Stomach (tissue), 9 donors: ENCODE data around the gene IFI27L1. TPM values are rescaled to one million over a fixed set of nuclear protein-coding genes. Genes with fewer than 3 reads are reported as not detected.

ENCODE experiments used
- DNase-seq, 2 donors: peaks; one replicate each; pipeline versions ENCODE4 v3.0.0 to v3.0.0-alpha.2; 2013 to 2019
- H3K27ac ChIP-seq, 5 donors: fragments of 200-600 bp in 4 of 5; sonication (generic) in 4 of 5; one replicate each; pipeline ENCODE4 v1.5.1; 2013 to 2019; ENCODE audit warnings: mild to moderate bottlenecking in 1 of 5, moderate library complexity in 1 of 5
- H3K27me3 ChIP-seq, 3 donors: fragments of 200-600 bp; sonication (generic); one replicate each; pipeline ENCODE4 v1.5.1; 2017 to 2019; ENCODE audit warnings: mixed run types in 1 of 3
- H3K36me3 ChIP-seq, 4 donors: fragments of 200-600 bp; sonication (generic); 1 replicate in 3 of 4; 2 replicates in 1 of 4; pipeline ENCODE4 v1.5.1; 2016 to 2019
- H3K4me1 ChIP-seq, 4 donors: fragments of 200-600 bp; sonication (generic); one replicate each; pipeline ENCODE4 v1.5.1; 2016 to 2019
- H3K4me3 ChIP-seq, 4 donors: fragments of 200-600 bp; sonication (generic) in 3 of 4; one replicate each; pipeline ENCODE4 v1.5.1; 2016 to 2019; ENCODE audit warnings: mild to moderate bottlenecking in 1 of 4
- H3K9me3 ChIP-seq, 4 donors: fragments of 200-600 bp; sonication (generic); one replicate each; pipeline ENCODE4 v1.5.1; 2016 to 2019
- CTCF ChIP-seq, 7 experiments: fragments of 450-650 bp in 4 of 7; fragments of 200-600 bp in 3 of 7; sonication (generic) in 3 of 7; IDR thresholded peaks; one replicate each; pipeline ENCODE4 v1.5.1; 2016 to 2019; ENCODE audit warnings: antibody characterized with exemption in 7 of 7, control low read depth in 2 of 7, mild to moderate bottlenecking in 1 of 7
- EP300 ChIP-seq: sonication (generic); formaldehyde crosslinking; IDR thresholded peaks from one replicate; pipeline ENCODE4 v1.6.1; 2017; ENCODE audit warnings: antibody characterized with exemption
- POLR2A ChIP-seq, 4 donors: fragments of 450-650 bp; IDR thresholded peaks; one replicate each; pipeline ENCODE4 v1.6.1; 2016; ENCODE audit warnings: antibody characterized with exemption in 4 of 4, control low read depth in 2 of 4, mild to moderate bottlenecking in 1 of 4, moderate library complexity in 1 of 4
- POLR2AphosphoS5 ChIP-seq, 3 donors: sonication (generic); formaldehyde crosslinking; IDR thresholded peaks; one replicate each; pipeline ENCODE4 v1.6.1; 2016; ENCODE audit warnings: antibody characterized with exemption in 3 of 3
- WGBS, 5 donors: extraction: QIAGEN DNeasy Blood & Tissue Kit in 3 of 5; methylation state at CpG; one replicate each; pipeline versions ENCODE4 v1.1.5 to v1.1.7; 2013 to 2018; 5-methylcytosine and 5-hydroxymethylcytosine counted together
- intact Hi-C: fragments of 100-400 bp; cut with DNase I; formaldehyde crosslinking; loops from one replicate; pipeline ENCODE4 v1.15.1; 2023; ENCODE audit warnings: low total_unique reads
- polyA plus RNA-seq, 3 donors: library from polyadenylated mRNA; stranded (reverse); fragments of 200-250 nt; gene quantifications; one replicate each; pipeline ENCODE4 v1.2.3, GENCODE V29; 2013
- total RNA-seq, 5 donors: library from RNA; depleted of rRNA; stranded (reverse); fragments of >200 nt; gene quantifications; one replicate each; pipeline versions ENCODE4 v1.1.0 to v1.2.3, GENCODE V29; 2014 to 2016
- donor health status: healthy with polysubstance abuse.
- donor health status: Bipolar disorder and iron deficiency.
- donor health status: healthy.

Gene IFI27L1
- total and polyA plus RNA-seq, 8 donors = 1.6 to 33.7 (median 15.1) TPM; not detected in 1

- Histone ChIP-seq H3K4me3 (no peak overlapping the region), H3K27ac (no peak overlapping the region), H3K4me1 (peaks cover 12 to 17% (median 14%) of the 10 kb centered on the region in 4 donors), H3K27me3 (no peaks in the 10 kb centered on the region), H3K36me3 (peaks cover 0 to 6% (median 0%) of the 10 kb centered on the region in 4 donors), H3K9me3 (no peaks in the 10 kb centered on the region)
- no peak for DNase-seq
- 81 to 93% (median 87%) methylated on average over 8 to 9 of the region's 9 CpGs for WGBS, 5 donors
- intact Hi-C loops = no loop called here
- TF ChIP-seq EP300 (no peak), POLR2A (IDR thresholded peaks at IDR 0.05) (no peak), CTCF (IDR thresholded peaks at IDR 0.05) (no peak), POLR2AphosphoS5 (IDR thresholded peaks at IDR 0.05) (no peak)
These were observed 43.2 kb upstream of the IFI27L1 start for GRCh38 chr14:94037954-94038353.

GRCh38 chr14:94038510-94038909 lies 42.6 kb upstream of the IFI27L1 start:
- H3K9me3 ChIP-seq = no peaks in the 10 kb centered on the region
- peaks cover 12 to 20% (median 15%) of the 10 kb centered on the region in 4 donors for H3K4me1 ChIP-seq
- no peak overlapping the region for H3K27ac ChIP-seq
- WGBS, 5 donors = 84 to 92% (median 87%) methylated on average over 6 to 7 of the region's 7 CpGs
- H3K36me3 ChIP-seq = peaks cover 0 to 6% (median 2%) of the 10 kb centered on the region in 4 donors
- H3K27me3 ChIP-seq = no peaks in the 10 kb centered on the region
- TF ChIP-seq CTCF (IDR thresholded peaks at IDR 0.05) (no peak), EP300 (no peak), POLR2A (IDR thresholded peaks at IDR 0.05) (no peak)
- no peak overlapping the region for H3K4me3 ChIP-seq
- intact Hi-C loops = no loop called here
- no peak for DNase-seq

GRCh38 chr14:94038921-94039629 lies 42.0 kb upstream of the IFI27L1 start:
- Histone ChIP-seq H3K4me1 (peaks cover 12 to 20% (median 15%) of the 10 kb centered on the region in 4 donors), H3K27me3 (no peaks in the 10 kb centered on the region), H3K4me3 (no peak overlapping the region), H3K9me3 (no peaks in the 10 kb centered on the region), H3K27ac (no peak overlapping the region), H3K36me3 (peaks cover 2 to 12% (median 7%) of the 10 kb centered on the region in 4 donors)
- WGBS, 5 donors = 70 to 83% (median 80%) methylated on average over 11 of the region's 11 CpGs
- intact Hi-C loops = no loop called here
- TF ChIP-seq POLR2A (IDR thresholded peaks at IDR 0.05) (no peak), POLR2AphosphoS5 (IDR thresholded peaks at IDR 0.05) (no peak)
- DNase-seq = no peak

GRCh38 chr14:94040247-94040646 lies 40.9 kb upstream of the IFI27L1 start:
- Histone ChIP-seq H3K4me3 (no peak overlapping the region), H3K36me3 (peaks cover 4 to 24% (median 19%) of the 10 kb centered on the region in 4 donors), H3K4me1 (peaks cover 12 to 20% (median 15%) of the 10 kb centered on the region in 4 donors), H3K9me3 (no peaks in the 10 kb centered on the region), H3K27me3 (no peaks in the 10 kb centered on the region), H3K27ac (no peak overlapping the region)
- no peak for DNase-seq
- TF ChIP-seq EP300 (no peak), POLR2A (IDR thresholded peaks at IDR 0.05) (no peak), CTCF (IDR thresholded peaks at IDR 0.05) (no peak), POLR2AphosphoS5 (IDR thresholded peaks at IDR 0.05) (no peak)
- intact Hi-C loops = no loop called here
- WGBS, 5 donors = 78 to 92% (median 86%) methylated on average over 4 to 5 of the region's 5 CpGs

- TF ChIP-seq POLR2AphosphoS5 (IDR thresholded peaks at IDR 0.05) (no peak), POLR2A (IDR thresholded peaks at IDR 0.05) (no peak), EP300 (no peak), CTCF (IDR thresholded peaks at IDR 0.05) (no peak)
- Histone ChIP-seq H3K27me3 (no peaks in the 10 kb centered on the region), H3K9me3 (no peaks in the 10 kb centered on the region), H3K4me1 (peaks cover 12 to 20% (median 15%) of the 10 kb centered on the region in 4 donors), H3K36me3 (peaks cover 4 to 29% (median 25%) of the 10 kb centered on the region in 4 donors), H3K27ac (no peak overlapping the region), H3K4me3 (no peak overlapping the region)
- intact Hi-C loops = no loop called here
- no peak for DNase-seq
- WGBS, 5 donors = 87 to 94% (median 91%) methylated on average over 13 of the region's 13 CpGs
These were observed 40.3 kb upstream of the IFI27L1 start for GRCh38 chr14:94040796-94041195.
